ENCODE data around the gene DIDO1.
"Not testable (repeated sequence)": the region's sequence is repeated elsewhere in the genome, so short reads cannot be mapped to it uniquely, and the experiment has no call there.

The DIDO1 gene

DNA sequence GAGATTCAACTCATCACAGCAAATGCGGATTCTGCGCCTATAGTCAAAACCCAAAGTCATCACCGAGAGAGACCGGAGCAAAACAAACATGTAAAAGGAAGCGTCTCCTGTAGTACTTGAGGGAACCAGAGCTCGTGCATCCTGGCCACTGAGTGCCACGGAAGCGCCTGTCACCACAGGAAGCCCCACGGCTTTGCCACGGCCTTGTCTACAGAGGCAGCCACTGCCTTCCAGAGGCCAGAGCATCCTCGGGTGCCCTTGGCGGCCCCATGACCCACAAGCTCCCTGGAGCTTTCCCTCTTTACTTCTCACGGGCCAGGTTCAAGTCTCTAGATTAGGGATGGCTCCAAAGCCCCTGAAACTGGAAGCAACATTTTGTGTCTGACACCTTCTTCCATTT, 72.2 kb downstream of the DIDO1 start:
- DNase-seq (ENCODE audit: low read depth): no peak

DNA sequence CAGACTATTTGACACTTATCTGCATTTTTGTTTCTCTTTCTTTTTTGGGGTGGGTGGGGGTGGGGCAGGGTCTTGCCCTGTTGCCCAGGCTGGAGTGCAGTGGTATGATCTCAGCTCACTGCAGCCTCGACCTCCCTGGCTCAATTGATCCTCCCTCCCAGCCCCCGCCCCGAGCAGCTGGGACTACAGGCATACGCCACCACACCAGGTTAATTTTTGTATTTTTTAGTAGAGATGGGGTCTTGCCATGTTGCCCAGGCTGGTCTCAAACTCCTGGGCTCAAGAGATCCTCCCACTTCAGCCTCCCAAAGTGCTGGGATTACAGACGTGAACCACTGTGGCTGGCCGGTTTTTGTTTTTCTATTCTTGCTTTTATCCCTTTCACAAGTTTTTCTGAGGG, 73.0 kb downstream of the DIDO1 start:
- DNase-seq (ENCODE audit: low read depth): not testable (repeated sequence)

DNA sequence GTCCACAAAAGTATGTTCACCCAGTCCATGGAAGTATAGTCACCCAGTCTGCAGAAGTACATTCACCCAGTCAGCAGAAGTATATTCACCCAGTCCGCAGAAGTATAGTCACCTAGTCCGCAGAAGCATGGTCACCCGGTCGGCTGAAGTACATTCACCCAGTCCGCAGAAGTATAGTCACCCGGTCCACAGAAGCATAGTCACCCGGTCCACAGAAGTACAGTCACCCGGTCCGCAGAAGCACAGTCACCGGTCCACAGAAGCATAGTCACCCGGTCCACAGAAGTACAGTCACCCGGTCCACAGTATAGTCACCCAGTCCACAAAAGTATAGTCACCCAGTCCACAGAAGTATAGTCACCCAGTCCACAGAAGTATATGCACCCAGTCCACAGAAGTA, 73.5 kb downstream of the DIDO1 start:
- no peak for DNase-seq (ENCODE audit: low read depth)

DNA sequence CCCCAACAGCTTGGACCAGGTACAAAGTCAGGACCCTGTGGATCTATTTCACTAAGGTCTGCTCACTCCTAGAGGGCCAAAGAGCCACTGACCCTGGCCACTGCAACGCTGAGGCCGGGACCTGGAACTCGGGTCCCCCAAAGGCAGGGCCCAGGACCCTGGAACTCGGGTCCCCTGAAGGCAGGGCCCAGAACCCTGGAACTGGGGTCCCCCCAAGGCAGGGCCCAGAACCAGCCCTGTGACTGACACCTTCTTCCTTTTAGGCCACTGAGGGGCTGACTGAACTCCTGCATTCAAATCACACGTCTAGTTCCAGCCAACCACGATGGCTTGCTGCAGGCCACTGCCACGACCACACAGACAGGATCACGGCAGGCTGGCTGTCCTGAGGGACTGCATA, 74.1 kb downstream of the DIDO1 start:
- DNase-seq (ENCODE audit: low read depth): no peak

DNA sequence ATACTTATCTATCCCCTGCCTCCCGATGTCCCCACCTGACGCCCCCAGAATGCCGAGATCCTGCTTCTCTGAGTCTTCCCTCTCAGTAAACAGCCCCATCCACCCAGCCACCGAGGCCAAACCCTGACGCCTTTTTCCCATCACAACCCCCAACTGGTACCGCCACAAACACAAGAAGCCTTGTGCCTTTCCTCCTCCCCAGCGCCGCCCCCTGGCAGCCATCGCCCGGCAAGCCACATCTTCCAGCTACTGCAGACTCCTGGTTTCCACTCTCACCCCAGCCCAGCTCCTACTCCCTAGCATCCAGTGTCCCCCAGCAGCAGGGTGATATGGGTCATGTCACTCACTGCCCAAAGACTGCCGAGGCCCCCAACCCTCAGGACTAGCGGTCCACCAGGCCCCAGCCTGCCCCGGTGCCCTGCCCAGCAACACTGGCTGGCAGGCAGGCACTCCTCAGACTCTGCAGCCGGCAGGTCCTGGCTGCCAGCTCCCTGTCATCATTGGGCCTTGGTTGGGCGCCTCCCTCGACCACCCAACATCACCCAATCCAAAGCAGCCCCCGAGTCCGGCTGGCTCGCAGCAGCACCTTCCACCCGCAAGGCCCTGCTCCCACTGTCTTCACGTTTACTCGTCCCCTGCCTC, 75.9 kb downstream of the DIDO1 start:
- DNase-seq (ENCODE audit: low read depth): no peak

DNA sequence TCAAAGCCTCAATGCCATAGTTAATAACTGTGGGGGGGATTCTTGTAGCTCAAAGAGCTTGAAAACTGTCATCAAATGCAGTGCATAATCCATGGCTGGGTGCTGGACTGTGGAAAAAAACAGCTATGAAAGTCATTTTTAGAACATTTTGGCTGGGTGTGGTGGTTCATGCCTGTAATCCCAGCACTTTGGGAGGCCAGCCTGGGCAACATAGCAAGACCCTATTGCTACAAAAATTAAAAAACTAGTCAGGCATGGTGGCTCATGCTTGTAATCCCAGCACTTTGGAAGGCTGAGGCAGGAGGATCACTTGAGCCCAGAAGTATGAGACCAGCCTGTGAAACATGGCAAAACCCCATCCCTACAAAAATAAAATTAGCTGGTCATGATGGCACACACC, 76.9 kb downstream of the DIDO1 start:
- DNase-seq (ENCODE audit: low read depth): no peak

DNA sequence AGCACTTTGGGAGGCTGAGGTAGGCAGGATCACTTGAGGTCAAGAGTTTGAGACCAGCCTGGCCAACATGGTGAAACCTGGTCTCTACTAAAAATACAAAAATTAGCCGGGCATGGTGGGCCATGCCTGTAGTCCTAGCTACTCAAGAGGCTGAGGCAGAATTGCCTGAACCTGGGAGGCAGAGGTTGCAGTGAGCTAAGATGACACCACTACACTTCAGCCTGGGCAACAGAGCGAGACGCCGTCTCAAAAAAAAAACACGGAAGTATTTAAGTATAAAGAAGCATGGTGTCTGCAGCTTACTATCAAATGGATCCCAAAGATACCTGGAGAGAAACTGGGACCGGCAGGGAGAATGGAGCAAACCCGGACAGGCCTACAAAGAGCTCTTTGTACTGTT, 77.4 kb downstream of the DIDO1 start:
- DNase-seq (ENCODE audit: low read depth): not testable (repeated sequence)

DNA sequence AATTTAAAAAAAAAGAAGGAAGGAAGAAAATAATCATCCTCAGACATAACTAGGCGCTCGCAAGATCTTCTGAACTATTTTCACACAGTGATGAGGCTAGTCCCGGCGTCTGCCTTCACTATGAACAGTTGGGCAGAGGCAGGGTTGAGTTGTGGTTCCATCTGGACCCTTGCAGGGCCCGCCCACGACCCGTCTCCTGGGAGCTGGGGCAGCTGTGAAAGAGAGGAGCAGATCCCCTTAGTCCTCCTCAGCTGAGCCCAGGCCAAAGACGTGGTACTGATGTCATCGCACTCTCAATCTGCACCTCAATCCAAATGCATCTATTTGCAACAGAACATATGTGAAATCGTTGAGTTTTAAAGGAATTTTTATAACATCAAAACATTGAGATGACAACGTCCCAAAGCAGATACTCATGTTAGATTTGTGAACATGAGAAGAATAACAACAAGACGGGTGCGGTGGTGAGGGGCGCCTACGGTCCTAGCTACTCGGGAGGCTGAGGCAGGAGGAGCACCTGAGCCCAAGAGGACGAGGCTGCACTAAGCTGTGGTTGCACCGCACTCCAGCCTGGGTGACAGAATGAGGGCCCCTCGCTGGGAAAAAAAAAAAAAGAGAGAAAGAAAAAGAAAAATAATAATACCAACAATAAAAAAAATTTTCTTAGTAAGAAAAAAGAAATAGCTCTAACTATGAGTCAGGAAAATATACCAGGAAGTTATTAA, 80.0 kb downstream of the DIDO1 start:
- DNase-seq (ENCODE audit: low read depth): no peak

DNA sequence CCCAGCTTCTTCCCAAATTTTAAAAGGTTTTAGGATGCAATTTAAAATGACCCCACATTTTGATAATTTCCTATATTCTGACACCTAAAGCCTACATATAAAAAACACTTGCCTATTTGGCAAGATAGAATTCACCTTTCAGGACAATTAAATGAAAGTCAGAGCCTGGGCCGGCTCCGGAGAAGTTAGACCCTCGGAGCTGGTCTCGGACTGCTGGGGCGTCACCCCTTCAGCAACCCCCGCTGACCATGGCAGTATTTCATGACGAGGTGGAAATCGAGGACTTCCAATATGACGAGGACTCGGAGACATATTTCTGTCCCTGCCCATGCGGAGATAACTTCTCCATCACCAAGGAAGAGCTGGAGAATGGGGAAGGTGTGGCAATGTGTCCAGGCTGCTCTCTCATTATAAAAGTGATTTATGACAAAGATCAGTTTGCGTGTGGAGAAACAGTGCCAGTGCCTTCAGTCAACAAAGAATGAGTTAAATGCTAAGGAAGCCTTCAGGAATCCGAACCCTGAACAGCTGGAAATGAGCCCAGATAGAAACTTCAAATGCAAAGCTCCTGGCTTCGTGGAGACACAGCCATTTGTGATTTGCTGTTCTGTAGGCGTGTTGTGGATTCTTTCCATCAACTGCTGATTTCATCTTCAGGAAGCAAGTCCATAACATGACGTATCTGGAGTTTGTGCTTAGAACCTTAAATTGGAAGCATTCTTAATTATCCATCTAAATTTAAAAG, 80.7 kb downstream of the DIDO1 start:
- no peak for DNase-seq (ENCODE audit: low read depth)

DNA sequence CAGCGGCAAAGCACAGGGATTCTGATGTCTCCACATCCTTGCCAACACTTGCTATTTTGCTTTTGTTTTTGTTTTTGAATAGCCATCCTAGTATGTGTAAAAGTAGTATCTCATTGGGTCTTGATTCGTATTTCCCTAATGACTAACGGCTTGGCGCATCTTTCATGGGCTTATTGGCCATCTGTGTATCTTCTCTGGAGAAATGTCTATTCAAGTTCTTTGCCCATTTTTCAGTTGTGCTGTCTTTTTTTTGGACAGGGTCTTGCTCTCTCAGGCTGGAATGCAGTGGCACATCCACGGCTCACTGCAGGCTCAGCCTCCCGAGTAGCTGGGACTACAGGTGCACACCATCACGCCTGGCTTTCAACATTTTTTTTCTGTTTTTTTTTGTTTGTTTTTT, 82.1 kb downstream of the DIDO1 start:
- no peak for DNase-seq (ENCODE audit: low read depth)

DNA sequence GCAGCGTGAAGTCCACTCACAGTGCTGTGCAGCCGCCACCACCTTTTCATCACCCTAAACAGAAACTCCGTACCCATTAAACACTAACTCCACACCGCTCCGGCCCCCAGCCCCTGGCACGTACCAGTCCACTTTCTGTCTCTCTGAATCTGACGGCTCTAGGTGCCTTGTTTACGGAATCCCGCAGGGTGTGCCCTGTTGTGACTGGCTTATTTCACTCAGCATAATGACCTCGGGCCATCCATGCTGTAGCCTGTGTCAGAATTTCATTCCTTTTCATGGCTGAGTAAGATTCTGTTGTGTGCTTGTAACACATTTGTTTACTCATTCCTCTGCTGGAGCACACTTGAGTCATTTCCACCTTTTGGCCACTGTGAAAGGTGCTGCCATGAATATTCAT, 82.6 kb downstream of the DIDO1 start:
- no peak for DNase-seq (ENCODE audit: low read depth)

DNA sequence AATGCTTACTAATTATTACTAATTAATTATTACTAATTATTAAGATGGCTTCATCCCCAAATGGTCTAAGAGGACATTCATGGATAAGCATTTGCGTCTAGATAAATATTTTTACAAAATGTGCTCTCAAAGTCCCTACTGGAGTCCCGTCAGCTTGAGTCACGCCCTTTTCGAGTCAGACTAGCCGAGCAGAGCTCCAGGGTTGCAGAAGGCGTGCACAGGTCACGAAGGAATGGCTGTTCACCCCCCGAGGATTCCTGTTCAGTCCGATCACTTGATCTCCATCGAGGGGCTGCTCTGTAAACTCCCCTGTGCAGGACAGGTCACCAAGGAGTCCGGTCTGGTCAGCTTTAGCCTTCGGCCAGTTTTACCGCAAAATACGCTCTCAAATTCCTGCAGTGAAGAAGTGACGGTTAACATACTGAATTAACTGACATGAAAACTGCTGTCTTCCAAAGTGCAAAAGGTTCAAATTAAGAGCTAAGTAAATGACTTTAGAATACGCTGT, 84.5 kb downstream of the DIDO1 start:
- no peak for DNase-seq (ENCODE audit: low read depth)

DNA sequence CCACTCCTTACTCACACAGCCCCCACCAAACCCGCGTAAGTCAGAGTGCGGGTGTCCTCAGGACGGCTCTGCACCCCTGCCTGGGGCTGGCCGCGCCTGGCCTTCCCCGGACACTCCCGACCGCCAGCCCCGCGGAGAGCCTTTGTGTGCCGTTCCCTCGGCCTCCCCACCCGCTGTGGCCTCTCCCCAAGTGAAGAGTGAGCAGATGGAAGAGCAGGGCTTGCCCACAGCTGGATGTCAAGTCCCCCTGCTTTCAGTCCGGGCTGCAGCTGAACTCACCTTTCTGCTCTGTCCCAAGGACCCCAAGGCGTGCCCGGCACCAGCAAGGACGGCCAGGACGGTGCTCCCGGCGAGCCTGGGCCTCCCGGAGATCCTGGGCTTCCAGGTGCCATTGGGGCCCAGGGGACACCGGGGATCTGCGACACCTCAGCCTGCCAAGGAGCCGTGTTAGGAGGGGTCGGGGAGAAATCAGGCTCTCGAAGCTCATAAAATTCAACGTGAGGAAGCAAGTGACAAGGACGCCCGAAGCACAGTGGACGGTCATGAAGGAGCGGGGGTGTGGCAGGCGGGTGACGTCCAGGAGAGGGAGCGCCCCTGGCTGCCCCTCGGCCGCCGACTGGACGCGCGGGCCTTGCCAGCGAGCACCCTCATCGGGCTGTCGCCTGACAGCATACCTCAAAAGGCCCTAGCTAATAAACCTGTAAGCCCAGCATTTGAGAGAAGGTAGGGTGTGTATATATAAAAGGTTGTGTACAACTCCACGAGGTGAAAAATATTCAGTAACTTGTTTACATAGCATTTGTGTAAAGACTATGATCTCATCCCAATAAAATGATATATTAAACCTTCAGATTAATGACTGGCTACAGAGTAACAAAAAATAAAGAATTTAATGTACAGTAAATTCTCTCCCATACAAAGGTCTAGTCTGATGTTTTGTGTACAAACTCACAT, 85.8 kb downstream of the DIDO1 start:
- DNase-seq (ENCODE audit: low read depth): no peak

DNA sequence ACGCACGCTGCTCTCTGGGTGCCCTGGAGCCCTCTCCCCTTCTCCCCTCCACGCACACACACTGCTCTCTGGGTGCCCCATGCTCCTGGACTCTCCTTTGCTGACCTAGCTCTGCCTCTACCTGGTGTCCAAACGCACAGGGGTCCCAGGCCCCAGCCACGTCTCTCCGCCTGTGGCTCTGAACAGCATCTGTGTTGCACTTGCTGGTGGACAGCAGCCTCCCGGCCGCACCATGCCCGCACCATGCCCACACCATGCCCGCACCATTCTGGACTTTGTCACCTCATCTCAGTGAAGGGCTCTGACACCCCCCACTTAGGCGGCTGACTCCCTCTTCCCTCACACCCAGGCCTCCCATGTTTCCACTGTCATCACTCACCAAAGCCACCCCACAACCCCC, 86.5 kb downstream of the DIDO1 start:
- DNase-seq (ENCODE audit: low read depth): no peak

DNA sequence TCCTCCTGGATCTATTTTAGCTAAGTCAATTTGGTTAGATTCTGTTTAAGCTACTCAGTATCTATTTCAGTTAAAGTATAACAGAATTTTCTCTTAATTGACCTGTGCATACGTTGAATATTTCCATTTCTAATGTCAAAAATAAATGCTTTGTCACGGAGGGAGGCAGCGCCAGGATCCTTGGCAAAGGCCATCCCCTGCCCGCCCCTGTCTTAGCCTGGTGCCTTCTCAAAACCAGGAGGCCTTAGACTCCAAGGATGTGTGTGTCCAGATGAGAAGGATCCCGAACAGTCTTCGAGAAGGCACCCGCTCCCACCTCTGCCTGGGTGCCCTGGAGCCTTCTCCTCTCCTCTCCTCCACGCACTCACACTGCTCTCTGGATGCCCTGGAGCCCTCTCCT, 87.0 kb downstream of the DIDO1 start:
- no peak for DNase-seq (ENCODE audit: low read depth)

DNA sequence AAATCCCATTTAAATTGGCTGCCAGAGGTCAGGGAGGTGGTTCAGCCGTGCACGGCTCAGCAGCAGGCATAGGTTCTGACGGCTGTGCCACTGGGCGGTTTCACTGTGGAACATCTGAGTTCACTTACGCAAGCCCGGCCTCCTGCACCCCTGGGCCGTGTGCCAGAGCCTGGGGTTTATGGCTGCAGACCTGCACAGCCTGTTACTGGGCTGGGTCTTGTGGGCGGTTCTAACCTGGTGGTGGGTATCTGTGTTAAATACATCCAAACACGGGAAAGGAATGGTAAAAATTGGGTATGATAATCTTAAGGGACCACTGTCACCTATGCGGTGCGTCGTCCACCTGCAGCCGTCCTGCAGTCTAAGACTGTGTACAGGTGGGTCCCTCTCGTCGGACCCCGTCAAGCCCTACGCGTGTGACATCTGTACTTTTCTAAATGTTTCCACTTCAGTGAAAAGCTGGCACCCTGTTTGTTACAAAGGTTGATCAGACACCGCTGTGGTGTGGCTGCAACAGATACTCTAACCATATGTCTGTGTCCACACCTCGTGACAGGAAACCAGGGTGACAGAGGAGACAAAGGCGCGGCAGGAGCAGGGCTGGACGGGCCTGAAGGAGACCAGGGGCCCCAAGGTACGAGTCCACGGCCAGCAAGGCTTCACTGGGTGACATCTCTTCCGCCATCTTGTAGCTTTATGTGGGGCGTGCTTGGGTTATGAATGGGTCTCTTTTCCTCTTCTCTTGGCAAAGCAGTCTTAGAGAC, 88.0 kb downstream of the DIDO1 start:
- peak; percentile 46 for DNase-seq (ENCODE audit: low read depth)

DNA sequence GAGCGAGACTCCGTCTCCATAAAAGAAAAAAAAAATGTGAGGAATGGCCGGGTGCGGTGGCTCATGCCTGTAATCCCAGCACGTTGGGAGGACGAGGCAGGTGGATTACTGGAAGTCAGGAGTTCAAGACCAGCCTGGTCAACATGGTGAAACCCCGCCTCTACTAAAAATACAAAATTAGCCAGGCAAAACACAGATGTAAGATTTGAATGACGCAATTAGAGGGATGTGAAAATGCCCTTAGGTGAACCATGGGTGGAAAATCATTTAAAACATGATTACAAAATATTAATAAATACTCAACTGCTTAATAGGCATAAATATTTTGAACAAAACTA, 88.5 kb downstream of the DIDO1 start:
- no peak for DNase-seq (ENCODE audit: low read depth)

DNA sequence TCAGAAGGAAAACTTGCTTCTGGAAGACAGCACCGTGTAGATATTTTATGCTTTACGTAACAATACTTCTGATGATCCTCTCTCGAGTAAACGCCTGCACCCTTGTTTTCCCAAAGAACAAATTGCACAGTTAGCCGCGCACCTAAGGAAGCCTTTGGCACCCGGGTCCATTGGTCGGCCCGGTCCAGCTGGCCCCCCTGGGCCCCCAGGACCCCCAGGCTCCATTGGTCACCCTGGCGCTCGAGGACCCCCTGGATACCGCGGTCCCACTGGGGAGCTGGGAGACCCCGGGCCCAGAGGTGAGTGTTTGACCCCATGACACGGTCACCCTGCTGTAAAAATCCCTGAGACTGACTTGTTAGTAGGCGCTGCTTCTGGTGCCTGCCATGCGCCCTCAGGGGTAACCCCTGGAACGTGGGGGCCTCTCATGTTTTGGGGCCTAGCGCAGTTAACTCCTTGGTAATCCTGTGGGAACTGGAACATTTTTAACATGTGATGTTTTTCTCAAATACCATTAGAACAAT, 89.3 kb downstream of the DIDO1 start:
- no peak for DNase-seq (ENCODE audit: low read depth)

DNA sequence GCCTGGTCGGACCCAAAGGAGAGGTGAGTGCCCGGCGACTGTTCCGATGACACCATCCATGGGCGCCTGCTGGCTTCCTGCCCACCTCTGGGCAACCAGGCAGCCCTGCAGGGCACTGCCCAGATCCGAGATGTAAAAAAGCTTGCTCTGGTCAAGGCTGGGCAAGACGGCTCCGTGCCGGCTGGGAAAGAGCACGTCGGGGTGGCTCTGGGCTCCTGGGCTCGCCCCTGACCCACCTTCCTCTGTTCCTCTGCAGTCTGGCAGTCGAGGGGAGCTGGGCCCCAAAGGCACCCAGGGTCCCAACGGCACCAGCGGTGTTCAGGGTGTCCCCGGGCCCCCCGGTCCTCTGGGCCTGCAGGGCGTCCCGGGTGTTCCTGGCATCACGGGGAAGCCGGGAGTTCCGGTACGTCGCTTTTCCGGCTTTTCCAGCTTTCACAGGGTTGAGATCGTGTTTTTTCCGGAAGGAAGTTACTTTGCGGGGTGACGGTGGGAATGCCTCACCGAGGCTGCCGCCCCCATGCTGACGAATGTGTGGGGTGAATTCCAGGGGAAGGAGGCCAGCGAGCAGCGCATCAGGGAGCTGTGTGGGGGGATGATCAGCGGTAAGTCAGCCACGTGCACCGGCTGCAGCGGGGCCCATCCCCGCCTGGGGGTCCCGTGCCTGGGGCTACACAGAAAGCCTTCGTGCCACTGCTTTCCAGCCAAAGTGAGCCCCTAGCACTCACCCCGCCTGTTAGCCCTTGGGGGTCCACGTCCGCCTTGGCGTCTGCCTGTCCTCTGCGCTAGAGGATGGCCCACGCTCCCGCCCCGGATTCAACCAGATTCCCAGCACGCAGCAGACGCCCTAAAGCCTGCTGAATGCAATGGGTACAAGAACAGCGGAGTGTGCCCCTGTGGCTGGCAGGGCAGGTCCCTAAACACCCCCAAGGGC, 90.1 kb downstream of the DIDO1 start:
- DNase-seq (ENCODE audit: low read depth): no peak
